ENCODE measurements around the gene ZNF592.

Gene ZNF592

GRCh38 chr15:84755736-84756527 lies 7.5 kb downstream of the ZNF592 start:
- no peak for DNase-seq (ENCODE audit: low read depth)
- in situ Hi-C loops (cut with HindIII; ENCODE audit: low sequenced_read_pairs), result no loop called here
- TF ChIP-seq CTCF (IDR thresholded peaks at IDR 0.05; ENCODE audit: low read depth, low read length, missing control alignments), result no peak
- H3K4me3 ChIP-seq (ENCODE audit: low read depth, low read length), result no peak overlapping the region

GRCh38 chr15:84759018-84759417 lies 10.6 kb downstream of the ZNF592 start:
- TF ChIP-seq CTCF (IDR thresholded peaks at IDR 0.05; ENCODE audit: low read depth, low read length, missing control alignments), result no peak

GRCh38 chr15:84760219-84760618 lies 11.8 kb downstream of the ZNF592 start:
- no peak overlapping the region for H3K4me3 ChIP-seq (ENCODE audit: low read depth, low read length)
- no peak for TF ChIP-seq CTCF (IDR thresholded peaks at IDR 0.05; ENCODE audit: low read depth, low read length, missing control alignments)
- in situ Hi-C loops (cut with HindIII; ENCODE audit: low sequenced_read_pairs), result no loop called here
- DNase-seq (ENCODE audit: low read depth), result no peak

More at GRCh38 chr15:84759018-84759417, 10.6 kb downstream of the ZNF592 start:
- DNase-seq (ENCODE audit: low read depth), result no peak
- H3K4me3 ChIP-seq (ENCODE audit: low read depth, low read length), result no peak overlapping the region
- in situ Hi-C loops (cut with HindIII; ENCODE audit: low sequenced_read_pairs), result no loop called here

GRCh38 chr15:84761607-84762131 lies 13.3 kb downstream of the ZNF592 start:
- DNase-seq (ENCODE audit: low read depth), result no peak
- H3K4me3 ChIP-seq (ENCODE audit: low read depth, low read length), result no peak overlapping the region
- in situ Hi-C loops (cut with HindIII; ENCODE audit: low sequenced_read_pairs), result no loop called here
- no peak for TF ChIP-seq CTCF (IDR thresholded peaks at IDR 0.05; ENCODE audit: low read depth, low read length, missing control alignments)

GRCh38 chr15:84762840-84763572 lies 14.6 kb downstream of the ZNF592 start:
- no peak for DNase-seq (ENCODE audit: low read depth)
- in situ Hi-C loops (cut with HindIII; ENCODE audit: low sequenced_read_pairs), result no loop called here
- TF ChIP-seq CTCF (IDR thresholded peaks at IDR 0.05; ENCODE audit: low read depth, low read length, missing control alignments), result no peak
- H3K4me3 ChIP-seq (ENCODE audit: low read depth, low read length), result no peak overlapping the region

- no peak overlapping the region for H3K4me3 ChIP-seq (ENCODE audit: low read depth, low read length)
- in situ Hi-C loops (cut with HindIII; ENCODE audit: low sequenced_read_pairs), result no loop called here
- no peak for DNase-seq (ENCODE audit: low read depth)
- TF ChIP-seq CTCF (IDR thresholded peaks at IDR 0.05; ENCODE audit: low read depth, low read length, missing control alignments), result no peak
Observed at GRCh38 chr15:84764585-84764984, 16.2 kb downstream of the ZNF592 start.

Measured in astrocyte of the cerebellum (primary cell).